HG03520 (cell line): ENCODE results near the gene NDUFAB1.
"Not testable (repeated sequence)": the region's sequence is repeated elsewhere in the genome, so short reads cannot be mapped to it uniquely, and the experiment has no call there.

Experiments
- ATAC-seq: cut with Tn5 transposase; IDR thresholded peaks from one replicate; pipeline ENCODE4 v1.9.1; 2021; ENCODE audit warnings: mild to moderate bottlenecking, moderate library complexity; ENCODE audit not compliant: unreplicated experiment

The NDUFAB1 gene

DNA sequence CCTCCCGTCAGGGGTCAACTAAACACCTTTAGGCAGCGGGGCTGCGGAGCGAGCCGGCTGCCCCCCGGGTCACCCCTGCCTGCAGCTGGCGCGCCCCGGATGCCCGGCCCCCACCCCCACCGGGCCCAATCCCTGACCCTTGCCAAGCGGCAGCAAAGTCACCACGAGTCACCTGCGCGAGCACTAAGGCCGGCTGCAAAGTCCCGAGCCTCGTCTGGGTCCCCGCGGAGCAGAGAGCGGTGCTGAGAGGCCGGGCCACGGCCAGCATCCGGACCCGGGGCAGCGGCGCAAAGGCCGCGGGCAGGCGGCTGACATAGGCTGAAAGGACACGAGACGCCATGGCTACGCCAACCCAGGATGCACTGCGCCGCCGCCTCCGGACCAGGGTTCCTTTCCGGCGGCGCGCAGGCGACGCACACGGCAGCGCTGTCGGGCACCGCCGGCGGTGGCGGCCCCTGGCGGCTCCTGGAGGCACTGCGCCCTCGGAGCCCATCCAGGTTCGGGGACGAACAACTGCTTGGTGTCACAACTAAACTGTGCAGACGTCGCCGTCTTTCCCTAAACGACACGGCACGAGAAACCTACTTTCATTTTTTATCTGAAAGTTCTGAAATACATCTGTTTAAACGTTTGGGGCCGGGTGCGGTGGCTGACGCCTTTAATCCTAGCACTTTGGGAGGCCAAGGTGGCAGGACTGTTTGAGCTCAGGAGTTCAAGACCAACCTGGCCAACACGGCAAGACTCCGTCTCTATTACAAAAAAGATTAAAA is at the start of gene NDUFAB1:
NDUFAB1 (minus strand) TSS at position 366 of the 770 bp plus-strand sequence; CDS start at position 340, 26 bp downstream.
- ATAC-seq = peak; percentile 90

DNA sequence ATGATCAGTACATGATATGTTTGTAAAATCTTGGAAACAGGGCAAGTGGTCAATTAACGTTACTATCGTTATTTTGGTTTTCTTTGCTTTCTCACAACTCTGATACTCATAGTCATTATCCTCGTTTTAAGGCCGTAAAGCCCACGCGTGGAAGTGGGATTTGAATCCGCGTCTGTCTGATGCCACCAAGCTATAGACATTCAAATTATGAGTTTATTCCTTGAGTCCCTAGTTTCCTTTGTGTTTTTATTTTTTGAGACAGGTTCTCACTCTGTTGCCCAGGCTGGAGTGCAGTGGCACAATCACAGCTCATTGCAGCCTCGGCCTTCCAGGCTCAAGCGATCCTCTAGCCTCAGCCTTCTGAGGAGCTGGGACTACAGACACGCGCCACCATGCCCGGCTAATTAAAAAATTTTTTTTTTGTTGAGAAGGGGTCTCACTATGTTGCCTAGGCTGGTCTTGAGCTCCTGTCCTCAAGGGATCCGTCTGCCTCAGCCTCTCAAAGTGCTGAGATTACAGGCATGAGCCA is 46.2 kb upstream of the NDUFAB1 start:
- ATAC-seq = no peak

DNA sequence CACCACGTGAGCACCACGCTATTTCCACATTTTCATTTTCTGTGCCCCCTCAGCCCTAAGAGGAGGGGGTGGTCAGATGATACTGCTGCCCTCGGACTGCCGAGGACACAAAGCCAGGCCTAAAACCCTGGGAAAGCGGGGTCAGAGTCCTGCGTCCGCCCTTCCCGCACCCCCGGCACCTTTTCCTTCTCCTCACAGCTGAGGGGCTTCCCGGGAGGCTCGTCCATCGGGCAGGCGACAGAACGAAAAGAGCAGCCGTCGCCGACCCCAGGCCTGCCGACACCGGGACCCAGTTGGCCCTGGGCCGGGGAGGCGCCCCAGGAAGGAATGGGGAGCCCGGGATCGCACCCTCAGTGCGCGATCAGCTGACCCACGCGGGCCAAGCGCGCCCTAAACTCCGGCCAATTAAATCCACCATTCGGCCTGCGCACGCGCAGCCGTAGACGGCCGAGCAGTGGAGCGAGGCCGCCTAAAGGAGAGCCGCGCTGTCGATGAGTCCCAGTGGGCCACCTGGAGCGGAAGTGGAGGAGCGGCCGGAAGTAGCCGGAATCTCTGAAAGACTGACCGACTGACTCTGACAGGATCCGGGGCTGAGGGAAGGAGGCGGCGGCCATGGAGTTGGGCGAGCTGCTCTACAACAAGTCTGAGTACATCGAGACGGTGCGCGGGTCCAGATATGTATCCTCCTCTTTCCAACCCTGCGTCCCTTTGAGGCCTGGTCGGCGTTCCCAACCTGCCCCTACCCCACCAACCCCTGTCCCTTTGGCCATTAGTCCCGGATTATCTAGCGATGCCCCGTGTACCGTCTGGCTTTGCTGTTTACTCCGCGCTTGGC is 45.0 kb upstream of the NDUFAB1 start, which contains the start of the genes DCTN5 and PALB2:
DCTN5 (plus strand) TSS at position 536 of the 835 bp plus-strand sequence; CDS start at position 613, 77 bp downstream.
PALB2 (minus strand) TSS at position 380 of the 835 bp plus-strand sequence; CDS start at position 227, 153 bp downstream.
- peak; percentile 95 for ATAC-seq

DNA sequence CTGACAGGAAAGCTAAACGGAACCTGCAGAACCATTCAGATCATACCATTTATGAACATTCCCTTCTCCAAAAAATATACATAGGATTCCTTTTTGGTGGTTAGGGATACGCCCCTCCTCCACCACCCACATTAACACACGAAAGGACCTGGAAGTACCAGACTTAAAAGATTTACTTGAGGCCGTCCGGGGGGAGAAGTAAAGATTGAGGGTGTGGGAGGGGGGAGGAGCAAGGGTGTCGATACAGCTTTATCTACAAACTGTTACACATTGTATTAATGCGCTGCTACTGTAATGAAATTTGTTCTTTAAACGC is 44.5 kb upstream of the NDUFAB1 start:
- ATAC-seq = no peak

DNA sequence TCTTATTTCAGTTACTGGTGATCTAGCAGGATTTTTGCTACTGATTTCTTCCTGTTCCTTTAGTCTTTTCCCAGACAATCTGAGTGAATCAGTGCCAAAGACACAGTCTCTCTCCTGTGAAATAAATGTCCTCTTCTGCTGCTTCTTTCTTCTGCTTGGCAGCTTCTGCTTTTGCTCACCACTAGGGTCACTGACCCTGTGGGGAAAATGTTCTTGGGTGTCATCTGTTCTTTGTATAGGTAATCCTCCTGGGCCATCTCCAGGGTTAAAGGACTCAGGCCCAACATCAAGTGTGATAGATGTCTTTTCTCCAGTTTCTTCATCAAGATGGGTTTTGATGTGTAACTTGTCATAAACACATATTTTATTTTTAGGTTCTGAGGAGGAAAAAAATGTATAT is 39.8 kb upstream of the NDUFAB1 start:
- ATAC-seq = no peak

DNA sequence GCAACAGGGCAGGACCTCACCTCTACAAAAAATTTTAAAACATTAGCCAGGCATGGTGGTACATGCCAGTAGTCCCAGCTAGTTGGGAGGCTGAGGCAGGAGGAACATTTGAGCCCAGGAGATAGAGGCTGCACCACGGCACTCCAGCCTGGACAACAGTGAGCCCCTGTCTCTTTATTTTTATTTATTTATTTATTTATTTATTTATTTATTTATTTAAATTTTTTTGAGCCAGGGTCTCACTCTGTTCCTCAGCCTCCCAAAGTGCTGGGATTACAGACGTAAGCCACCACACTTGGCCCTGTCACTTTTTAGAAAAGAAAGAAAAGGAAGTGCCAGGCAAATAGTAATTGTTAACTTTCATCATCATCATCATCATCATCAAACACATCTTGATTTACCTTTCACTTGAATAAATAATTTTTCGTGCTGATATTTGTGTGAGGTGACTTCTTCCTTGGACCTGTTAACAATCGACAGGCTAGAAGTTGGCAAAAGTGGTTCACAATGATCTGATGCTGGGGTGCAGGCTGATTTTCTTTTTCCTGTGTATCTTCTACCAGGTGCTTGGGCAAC is 38.4 kb upstream of the NDUFAB1 start:
- no peak for ATAC-seq

DNA sequence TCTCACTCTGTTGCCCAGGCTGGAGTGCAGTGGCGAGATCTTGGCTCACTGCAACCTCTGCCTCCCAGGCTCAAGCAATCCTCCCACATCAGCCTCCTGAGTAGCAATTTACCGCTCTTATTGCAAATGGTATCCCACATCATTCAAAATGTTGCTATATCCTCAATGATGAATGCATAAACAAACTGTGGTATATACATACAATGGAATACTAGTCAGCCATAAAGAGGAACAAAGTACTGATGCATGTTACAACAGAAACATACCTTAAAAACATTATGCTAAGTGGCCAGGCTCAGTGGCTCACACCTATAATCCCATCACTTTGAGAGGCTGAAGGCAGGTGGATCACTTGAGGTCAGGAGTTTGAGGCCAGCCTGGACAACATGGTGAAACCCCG is 35.8 kb upstream of the NDUFAB1 start:
- not testable (repeated sequence) for ATAC-seq

DNA sequence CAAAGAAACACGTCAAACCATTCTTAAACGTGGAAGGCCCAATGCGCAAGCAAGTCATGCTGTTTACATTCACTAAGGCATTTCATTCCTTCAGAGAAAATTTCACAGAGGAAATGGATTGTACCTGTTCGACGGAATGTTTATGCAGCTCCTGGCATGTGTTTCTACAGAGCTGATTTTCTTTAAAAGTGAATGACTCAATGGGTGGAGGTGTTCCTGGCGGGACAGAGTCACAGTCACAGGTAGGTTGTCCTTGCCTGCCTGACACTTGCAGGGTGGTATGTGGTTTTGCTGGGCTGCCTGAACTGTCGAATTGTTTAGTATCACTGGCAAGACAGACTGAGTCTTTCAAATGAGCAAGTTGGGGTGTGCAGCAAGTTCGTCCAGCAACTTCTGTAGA is 33.4 kb upstream of the NDUFAB1 start:
- no peak for ATAC-seq

DNA sequence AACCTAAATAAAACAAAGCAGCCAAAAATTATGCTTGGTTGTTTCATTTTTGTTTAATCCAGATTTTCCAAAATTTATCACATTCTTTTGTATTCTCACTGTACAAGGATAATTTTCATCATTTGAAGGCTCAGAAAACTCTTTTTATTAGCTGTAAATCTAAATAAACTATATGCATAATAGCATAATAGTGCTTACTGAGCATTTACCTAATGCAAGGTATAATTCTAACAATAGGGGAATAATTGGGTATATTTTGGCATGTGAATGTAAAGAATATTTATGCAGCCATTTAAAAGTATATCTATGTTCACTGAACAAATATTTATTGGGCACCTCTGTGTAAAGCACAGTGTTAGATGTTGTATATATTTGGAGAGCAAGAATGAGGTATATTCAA is 28.0 kb upstream of the NDUFAB1 start:
- no peak for ATAC-seq

DNA sequence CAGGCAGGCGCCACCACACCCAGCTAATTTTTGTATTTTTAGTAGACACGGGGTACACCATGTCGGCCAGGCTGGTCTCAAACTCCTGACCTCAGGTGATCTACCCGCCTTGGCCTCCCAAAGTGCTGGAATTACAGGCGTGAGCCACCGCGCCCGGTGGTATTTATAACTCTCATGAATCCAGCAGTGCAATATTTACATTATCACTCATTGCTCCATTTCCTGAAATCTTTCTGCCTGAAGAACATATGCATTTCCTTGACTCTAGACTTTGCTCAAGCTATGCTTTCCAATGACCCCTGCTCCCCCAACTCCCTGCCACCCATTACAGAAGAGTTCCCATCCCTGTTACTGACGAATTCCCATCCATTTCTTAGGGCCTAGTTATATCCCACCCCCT is 19.7 kb upstream of the NDUFAB1 start:
- no peak for ATAC-seq

DNA sequence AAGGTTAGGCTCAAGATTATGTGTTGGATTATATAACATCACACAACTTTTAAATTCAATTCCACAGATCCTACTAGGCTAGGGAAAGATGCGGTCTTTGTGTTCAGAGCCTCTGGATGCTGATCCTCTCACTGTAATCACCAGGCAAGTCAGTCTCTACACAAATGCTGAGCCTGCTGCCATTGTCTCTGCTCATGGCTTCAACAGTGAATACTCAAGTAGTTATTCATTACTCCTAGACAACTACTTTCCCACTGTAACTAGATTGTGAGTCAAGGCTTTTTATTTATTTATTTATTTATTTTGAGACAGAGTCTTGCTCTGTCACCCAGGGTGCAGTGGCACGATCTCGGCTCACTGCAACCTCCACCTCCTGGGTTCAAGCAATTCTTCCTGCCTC is 15.8 kb upstream of the NDUFAB1 start:
- no peak for ATAC-seq

DNA sequence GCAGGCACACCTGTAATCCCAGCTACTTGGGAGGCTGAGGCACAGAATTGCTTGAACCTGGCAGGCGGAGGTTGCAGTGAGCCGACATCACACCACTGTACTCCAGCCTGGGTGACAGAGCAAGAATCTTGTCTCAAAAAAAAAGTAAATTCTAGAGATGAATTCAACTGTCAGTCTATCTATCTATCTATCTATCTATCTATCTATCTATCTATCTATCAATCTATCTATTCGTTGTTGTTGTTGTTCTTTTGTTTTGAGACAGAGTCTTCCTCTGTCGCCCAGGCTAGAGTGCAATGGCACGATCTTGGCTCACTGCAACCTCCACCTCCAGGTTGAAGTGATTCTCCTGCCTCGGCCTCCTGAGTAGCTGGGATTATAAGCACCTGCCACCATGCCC is 14.8 kb upstream of the NDUFAB1 start:
- not testable (repeated sequence) for ATAC-seq

DNA sequence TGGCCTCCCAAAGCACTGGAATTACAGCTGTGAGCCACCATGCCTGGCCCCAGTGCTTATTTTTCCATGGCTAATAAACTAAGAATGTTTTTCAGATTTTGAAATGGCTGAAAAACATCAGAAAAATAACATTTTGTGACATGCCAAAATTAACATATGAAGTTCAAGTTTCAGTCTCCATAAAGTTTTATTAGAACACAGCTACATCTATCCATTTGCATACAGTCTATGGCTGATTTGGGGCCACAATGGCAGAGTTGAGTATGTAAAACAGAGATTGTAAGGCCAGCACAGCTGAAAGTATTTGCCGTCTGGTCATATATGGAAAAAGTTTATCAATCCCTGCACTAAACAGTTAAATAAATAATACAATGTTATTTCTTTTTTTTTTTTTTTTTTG is 13.8 kb upstream of the NDUFAB1 start:
- no peak for ATAC-seq

DNA sequence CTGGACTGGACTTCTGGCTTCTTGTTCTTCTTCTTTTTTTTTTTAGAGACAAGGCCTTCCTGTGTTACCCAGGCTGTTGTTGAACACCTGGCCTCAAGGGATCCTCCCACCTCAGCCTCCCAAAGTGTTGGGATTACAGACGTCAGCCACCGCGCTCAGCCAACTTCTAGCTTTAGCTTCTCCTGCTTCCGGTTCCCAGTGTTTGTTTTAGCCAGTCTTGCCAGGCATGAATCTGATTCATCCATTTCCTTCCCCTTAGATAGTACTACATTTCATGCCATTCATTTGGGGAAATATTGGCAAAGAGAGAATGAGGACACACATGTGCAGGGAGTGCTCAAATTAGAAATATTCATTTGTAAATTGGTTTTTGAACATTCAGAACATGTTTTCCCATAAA is 12.1 kb upstream of the NDUFAB1 start:
- no peak for ATAC-seq

DNA sequence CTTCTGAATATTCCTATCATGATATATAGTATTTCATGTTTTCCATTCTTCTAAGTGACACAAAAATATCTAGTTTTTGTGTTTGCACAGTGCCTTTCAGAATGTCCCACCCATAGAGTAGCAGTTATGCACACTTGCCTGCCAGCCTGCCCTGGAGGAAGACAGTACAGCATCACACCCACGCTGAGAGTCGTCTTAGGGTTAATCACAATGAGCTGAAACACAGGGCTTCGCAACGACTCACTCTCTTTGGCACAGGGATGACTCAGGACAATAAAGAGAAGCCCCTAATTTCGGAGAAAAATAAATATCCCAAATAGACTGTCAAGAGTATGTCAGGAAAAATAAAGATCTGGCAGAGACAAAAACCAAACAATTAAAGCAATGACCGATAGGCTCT is 11.6 kb upstream of the NDUFAB1 start:
- no peak for ATAC-seq

DNA sequence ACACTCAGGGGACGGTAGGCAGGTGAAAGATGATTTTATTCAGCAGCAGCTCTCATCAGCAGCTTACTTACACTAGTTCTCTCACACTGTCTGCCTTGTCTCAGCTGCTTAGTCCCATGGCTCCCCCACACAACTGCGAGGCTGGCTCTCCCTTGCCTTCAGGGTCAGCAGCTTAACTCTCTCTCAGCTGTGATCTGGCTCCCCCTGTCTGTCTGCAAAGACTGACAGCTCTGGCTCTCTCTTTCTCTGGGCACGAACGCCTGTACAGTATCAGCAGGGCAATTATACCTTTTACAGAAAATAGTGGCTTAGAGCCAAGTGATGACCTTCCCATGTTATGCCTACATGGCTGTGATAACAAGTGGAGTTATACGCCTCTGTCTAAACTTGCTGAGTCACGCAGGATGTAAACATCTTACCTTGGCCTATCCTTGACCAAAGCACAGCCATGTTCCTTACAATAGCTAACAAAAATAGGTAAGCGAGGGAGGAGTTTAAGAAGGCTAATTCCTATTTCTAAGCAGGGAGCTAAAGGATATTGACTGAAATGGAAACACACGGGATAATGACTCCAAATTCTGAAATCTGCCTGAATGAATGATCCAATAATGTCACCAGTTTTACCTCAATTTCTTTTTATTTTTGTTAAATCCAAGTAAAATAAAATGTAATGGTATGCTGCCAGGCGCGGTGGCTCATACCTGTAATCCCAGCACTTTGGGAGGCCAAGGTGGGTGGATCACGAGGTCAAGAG is 1.1 kb upstream of the NDUFAB1 start:
- ATAC-seq = no peak

DNA sequence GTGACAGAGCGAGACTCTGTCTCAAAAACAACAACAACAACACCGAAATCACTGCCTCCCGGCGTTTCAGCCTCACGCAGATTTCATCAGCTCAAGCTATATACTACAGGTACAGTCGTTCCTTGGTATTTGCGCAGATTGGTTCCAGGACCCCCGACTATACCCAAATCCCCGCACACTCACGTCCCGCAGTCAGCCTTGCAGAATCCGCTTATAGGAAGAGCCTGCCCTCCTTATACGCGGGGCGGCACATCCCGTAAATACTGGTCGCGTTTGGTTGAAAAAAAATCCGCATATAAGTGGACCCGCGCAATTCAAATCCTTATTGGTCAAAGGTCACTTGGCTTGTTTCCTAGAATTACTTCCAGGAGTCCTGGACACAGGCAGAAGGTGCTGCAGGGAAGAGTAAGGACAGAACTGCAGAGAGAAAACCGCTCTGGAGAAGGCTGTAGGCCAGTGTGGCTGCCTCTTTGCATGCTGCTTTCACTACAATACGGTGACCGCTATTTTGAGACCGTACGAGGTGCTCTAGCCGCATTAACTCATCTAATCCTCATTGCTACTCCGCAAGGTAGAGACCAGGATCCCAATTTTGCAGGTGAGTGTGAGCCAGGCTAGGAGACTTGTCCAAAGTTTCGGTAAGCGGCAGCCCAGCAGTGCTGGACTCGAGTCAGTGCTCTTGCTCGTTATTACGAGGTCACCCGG is 718 bp downstream of the NDUFAB1 start:
- ATAC-seq = no peak

DNA sequence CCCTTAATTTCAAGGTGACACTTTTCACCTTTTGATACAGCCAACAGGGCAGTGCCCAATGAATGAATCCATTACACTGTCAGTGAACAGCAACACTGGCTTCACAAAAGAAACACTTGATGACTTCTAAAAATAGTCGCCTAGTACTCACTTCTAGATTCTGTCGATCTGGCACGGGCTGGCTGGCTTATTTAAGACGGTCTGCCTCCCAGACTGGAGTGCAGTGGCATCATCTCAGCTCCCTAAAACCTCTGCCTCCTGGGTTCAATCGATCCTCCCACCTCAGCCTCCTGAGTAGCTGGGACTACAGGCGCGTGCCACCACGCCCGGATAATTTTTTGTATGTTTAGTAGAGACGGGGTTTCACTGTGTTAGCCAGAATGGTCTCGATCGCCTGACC is 1.9 kb downstream of the NDUFAB1 start:
- no peak for ATAC-seq

DNA sequence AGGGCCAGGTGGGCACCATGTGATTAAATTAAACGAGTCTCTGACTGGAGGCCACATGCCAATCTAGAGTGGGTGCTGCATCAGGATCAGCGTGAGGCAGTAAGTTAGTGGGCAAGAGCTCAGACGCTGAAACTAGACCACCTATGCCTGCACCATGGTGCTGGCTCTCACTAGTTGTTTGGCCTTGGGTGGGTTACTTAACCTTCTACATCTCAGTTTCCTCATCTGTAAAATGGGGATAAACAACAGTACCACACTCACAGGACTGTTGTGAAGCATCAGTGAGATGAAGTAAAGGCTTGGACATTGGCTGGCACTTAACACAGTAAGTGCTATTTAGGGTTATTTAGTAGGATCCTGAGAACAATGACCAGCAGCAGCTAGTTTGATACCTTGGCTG is 5.9 kb downstream of the NDUFAB1 start:
- no peak for ATAC-seq

DNA sequence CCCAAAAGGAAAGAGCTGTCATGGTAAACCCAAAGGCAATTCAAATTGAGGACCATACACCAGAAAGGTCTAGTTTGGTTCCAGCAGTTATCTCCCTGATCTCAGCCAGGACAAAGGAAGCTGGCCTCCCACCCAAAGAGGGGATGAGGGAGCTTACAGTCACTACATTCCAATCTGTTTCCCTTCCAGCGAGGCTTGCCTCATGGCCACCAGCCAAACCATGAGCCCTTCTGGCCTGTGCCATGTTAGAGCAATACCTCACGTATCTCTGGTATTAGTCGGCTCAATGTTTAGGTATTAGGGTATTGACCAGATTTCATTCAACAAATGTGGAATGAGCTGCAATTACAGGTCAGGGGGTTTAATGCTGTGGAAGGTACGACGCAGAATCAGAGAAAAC is 8.4 kb downstream of the NDUFAB1 start:
- ATAC-seq = no peak
